ENCODE data around the gene DPF1.

DPF1 gene

DNA sequence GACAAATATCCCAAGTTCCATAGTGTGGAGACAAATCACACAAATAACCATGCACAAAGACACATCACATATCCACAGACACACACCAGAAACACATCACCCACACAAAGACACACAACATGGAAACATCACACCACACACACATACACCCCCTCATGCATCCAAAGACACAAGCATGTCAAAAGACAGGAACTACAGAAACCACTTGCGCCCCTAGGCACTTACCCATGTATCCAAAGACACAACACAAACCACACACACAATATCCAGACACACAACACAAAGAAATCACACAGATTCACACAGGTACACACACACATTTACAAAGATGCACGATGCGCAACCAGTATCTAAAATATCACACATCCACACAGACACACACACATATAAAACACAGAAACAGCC, 901 bp downstream of the DPF1 start (continued):
- peak; percentile 84 for TF ChIP-seq ZFHX2 (tag by site-specific recombination; conservative IDR thresholded peaks at IDR 0.05)
- TF ChIP-seq ZBTB8A (tag by site-specific recombination; IDR thresholded peaks at IDR 0.05), result no peak
- TF ChIP-seq SP7 (tag by site-specific recombination; IDR thresholded peaks at IDR 0.05), result no peak; the same call in 1 of the 2 replicates
- no peak for TF ChIP-seq ZNF544 (tag by site-specific recombination; IDR thresholded peaks at IDR 0.05)
- TF ChIP-seq, protein P1, sequence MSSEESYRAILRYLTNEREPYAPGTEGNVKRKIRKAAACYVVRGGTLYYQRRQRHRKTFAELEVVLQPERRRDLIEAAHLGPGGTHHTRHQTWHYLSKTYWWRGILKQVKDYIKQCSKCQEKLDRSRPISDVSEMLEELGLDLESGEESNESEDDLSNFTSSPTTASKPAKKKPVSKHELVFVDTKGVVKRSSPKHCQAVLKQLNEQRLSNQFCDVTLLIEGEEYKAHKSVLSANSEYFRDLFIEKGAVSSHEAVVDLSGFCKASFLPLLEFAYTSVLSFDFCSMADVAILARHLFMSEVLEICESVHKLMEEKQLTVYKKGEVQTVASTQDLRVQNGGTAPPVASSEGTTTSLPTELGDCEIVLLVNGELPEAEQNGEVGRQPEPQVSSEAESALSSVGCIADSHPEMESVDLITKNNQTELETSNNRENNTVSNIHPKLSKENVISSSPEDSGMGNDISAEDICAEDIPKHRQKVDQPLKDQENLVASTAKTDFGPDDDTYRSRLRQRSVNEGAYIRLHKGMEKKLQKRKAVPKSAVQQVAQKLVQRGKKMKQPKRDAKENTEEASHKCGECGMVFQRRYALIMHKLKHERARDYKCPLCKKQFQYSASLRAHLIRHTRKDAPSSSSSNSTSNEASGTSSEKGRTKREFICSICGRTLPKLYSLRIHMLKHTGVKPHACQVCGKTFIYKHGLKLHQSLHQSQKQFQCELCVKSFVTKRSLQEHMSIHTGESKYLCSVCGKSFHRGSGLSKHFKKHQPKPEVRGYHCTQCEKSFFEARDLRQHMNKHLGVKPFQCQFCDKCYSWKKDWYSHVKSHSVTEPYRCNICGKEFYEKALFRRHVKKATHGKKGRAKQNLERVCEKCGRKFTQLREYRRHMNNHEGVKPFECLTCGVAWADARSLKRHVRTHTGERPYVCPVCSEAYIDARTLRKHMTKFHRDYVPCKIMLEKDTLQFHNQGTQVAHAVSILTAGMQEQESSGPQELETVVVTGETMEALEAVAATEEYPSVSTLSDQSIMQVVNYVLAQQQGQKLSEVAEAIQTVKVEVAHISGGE (tag by site-specific recombination; conservative IDR thresholded peaks at IDR 0.05; ENCODE audit: low read depth), result no peak
- TF ChIP-seq, protein P2, sequence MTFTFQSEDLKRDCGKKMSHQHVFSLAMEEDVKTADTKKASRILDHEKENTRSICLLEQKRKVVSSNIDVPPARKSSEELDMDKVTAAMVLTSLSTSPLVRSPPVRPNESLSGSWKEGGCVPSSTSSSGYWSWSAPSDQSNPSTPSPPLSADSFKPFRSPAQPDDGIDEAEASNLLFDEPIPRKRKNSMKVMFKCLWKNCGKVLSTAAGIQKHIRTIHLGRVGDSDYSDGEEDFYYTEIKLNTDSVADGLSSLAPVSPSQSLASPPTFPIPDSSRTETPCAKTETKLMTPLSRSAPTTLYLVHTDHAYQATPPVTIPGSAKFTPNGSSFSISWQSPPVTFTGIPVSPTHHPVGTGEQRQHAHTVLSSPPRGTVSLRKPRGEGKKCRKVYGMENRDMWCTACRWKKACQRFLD (tag by site-specific recombination; IDR thresholded peaks at IDR 0.05), result no peak
- no peak for TF ChIP-seq ZNF776 (tag by site-specific recombination; IDR thresholded peaks at IDR 0.05; ENCODE audit: borderline replicate concordance)
- TF ChIP-seq ZNF555 (tag by site-specific recombination; conservative IDR thresholded peaks at IDR 0.05), result no peak
- no peak for TF ChIP-seq ZNF133 (tag by site-specific recombination; IDR thresholded peaks at IDR 0.05)
- no peak for TF ChIP-seq ZNF596 (tag by site-specific recombination; IDR thresholded peaks at IDR 0.05)
- TF ChIP-seq ZNF626 (tag by site-specific recombination; IDR thresholded peaks at IDR 0.05), result no peak
- TF ChIP-seq ZNF837 (tag by site-specific recombination; IDR thresholded peaks at IDR 0.05), result no peak
- TF ChIP-seq, protein P3, sequence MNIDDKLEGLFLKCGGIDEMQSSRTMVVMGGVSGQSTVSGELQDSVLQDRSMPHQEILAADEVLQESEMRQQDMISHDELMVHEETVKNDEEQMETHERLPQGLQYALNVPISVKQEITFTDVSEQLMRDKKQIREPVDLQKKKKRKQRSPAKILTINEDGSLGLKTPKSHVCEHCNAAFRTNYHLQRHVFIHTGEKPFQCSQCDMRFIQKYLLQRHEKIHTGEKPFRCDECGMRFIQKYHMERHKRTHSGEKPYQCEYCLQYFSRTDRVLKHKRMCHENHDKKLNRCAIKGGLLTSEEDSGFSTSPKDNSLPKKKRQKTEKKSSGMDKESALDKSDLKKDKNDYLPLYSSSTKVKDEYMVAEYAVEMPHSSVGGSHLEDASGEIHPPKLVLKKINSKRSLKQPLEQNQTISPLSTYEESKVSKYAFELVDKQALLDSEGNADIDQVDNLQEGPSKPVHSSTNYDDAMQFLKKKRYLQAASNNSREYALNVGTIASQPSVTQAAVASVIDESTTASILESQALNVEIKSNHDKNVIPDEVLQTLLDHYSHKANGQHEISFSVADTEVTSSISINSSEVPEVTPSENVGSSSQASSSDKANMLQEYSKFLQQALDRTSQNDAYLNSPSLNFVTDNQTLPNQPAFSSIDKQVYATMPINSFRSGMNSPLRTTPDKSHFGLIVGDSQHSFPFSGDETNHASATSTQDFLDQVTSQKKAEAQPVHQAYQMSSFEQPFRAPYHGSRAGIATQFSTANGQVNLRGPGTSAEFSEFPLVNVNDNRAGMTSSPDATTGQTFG (tag by site-specific recombination; IDR thresholded peaks at IDR 0.05; ENCODE audit: borderline replicate concordance), result no peak
- TF ChIP-seq BCL11A (tag by site-specific recombination; IDR thresholded peaks at IDR 0.05; ENCODE audit: low read depth), result no peak
- no peak; the same call in 1 of the 2 replicates for TF ChIP-seq ZNF792 (tag by site-specific recombination; IDR thresholded peaks at IDR 0.05)
- TF ChIP-seq, protein P4, sequence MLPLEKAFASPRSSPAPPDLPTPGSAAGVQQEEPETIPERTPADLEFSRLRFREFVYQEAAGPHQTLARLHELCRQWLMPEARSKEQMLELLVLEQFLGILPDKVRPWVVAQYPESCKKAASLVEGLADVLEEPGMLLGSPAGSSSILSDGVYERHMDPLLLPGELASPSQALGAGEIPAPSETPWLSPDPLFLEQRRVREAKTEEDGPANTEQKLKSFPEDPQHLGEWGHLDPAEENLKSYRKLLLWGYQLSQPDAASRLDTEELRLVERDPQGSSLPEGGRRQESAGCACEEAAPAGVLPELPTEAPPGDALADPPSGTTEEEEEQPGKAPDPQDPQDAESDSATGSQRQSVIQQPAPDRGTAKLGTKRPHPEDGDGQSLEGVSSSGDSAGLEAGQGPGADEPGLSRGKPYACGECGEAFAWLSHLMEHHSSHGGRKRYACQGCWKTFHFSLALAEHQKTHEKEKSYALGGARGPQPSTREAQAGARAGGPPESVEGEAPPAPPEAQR (tag by site-specific recombination; IDR thresholded peaks at IDR 0.05), result no peak
- TF ChIP-seq, protein P5, sequence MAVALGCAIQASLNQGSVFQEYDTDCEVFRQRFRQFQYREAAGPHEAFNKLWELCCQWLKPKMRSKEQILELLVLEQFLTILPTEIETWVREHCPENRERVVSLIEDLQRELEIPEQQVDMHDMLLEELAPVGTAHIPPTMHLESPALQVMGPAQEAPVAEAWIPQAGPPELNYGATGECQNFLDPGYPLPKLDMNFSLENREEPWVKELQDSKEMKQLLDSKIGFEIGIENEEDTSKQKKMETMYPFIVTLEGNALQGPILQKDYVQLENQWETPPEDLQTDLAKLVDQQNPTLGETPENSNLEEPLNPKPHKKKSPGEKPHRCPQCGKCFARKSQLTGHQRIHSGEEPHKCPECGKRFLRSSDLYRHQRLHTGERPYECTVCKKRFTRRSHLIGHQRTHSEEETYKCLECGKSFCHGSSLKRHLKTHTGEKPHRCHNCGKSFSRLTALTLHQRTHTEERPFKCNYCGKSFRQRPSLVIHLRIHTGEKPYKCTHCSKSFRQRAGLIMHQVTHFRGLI (tag by site-specific recombination; IDR thresholded peaks at IDR 0.05), result no peak
- TF ChIP-seq HOXC10 (CRISPR knock-in tag; IDR thresholded peaks at IDR 0.05), result no peak
- no peak for TF ChIP-seq ZFP37 (tag by site-specific recombination; IDR thresholded peaks at IDR 0.05)
- TF ChIP-seq, protein P6, sequence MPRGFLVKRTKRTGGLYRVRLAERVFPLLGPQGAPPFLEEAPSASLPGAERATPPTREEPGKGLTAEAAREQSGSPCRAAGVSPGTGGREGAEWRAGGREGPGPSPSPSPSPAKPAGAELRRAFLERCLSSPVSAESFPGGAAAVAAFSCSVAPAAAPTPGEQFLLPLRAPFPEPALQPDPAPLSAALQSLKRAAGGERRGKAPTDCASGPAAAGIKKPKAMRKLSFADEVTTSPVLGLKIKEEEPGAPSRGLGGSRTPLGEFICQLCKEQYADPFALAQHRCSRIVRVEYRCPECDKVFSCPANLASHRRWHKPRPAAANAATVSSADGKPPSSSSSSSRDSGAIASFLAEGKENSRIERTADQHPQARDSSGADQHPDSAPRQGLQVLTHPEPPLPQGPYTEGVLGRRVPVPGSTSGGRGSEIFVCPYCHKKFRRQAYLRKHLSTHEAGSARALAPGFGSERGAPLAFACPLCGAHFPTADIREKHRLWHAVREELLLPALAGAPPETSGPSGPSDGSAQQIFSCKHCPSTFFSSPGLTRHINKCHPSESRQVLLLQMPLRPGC (tag by site-specific recombination; IDR thresholded peaks at IDR 0.05), result no peak; the same call in 1 of the 2 replicates
- no peak for TF ChIP-seq ZNF146 (tag by site-specific recombination; IDR thresholded peaks at IDR 0.05)
- TF ChIP-seq ZNF600 (tag by site-specific recombination; IDR thresholded peaks at IDR 0.05), result no peak
- peak; percentile 45; the same call in 1 of the 2 replicates for TF ChIP-seq SALL2 (tag by site-specific recombination; IDR thresholded peaks at IDR 0.05; ENCODE audit: borderline replicate concordance)
- 0 out of 2 replicates have a peak, but pooled peaks have one; percentile 40 for TF ChIP-seq ZBTB17 (tag by site-specific recombination; IDR thresholded peaks at IDR 0.05)
- TF ChIP-seq, protein P7, sequence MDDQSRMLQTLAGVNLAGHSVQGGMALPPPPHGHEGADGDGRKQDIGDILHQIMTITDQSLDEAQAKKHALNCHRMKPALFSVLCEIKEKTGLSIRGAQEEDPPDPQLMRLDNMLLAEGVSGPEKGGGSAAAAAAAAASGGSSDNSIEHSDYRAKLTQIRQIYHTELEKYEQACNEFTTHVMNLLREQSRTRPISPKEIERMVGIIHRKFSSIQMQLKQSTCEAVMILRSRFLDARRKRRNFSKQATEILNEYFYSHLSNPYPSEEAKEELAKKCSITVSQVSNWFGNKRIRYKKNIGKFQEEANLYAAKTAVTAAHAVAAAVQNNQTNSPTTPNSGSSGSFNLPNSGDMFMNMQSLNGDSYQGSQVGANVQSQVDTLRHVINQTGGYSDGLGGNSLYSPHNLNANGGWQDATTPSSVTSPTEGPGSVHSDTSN (CRISPR knock-in tag; IDR thresholded peaks at IDR 0.05), result no peak
- TF ChIP-seq GLIS1 (tag by site-specific recombination; IDR thresholded peaks at IDR 0.05), result no peak; the same call in 1 of the 2 replicates
- TF ChIP-seq, protein P8, sequence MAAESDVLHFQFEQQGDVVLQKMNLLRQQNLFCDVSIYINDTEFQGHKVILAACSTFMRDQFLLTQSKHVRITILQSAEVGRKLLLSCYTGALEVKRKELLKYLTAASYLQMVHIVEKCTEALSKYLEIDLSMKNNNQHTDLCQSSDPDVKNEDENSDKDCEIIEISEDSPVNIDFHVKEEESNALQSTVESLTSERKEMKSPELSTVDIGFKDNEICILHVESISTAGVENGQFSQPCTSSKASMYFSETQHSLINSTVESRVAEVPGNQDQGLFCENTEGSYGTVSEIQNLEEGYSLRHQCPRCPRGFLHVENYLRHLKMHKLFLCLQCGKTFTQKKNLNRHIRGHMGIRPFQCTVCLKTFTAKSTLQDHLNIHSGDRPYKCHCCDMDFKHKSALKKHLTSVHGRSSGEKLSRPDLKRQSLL (tag by site-specific recombination; IDR thresholded peaks at IDR 0.05), result no peak

Data from HEK293 (cell line).